GM18520 (cell line): Measurements from ENCODE around the gene OR2AP1.
"Not testable (repeated sequence)": the region's sequence is repeated elsewhere in the genome, so short reads cannot be mapped to it uniquely, and the experiment has no call there.

Experiments
- ATAC-seq: cut with Tn5 transposase; IDR thresholded peaks from one replicate; pipeline ENCODE4 v1.9.1; 2021; ENCODE audit not compliant: unreplicated experiment

OR2AP1 gene

GRCh38 chr12:55572168-55572567 is at the start of gene OR2AP1:
Gene OR2AP1 (plus strand): TSS chr12:55572468. CDS start chr12:55574415, 1,947 bp downstream.
- ATAC-seq, result no peak

- ATAC-seq, result not testable (repeated sequence)
Measured at GRCh38 chr12:55548235-55548634, 24.0 kb upstream of the OR2AP1 start.

- no peak for ATAC-seq
Measured at GRCh38 chr12:55548756-55549155, 23.5 kb upstream of the OR2AP1 start.

- ATAC-seq, result no peak
Measured at GRCh38 chr12:55549302-55549701, 23.0 kb upstream of the OR2AP1 start, which contains the start of gene OR6C4. Gene OR6C4 (plus strand): TSS chr12:55549602. CDS start chr12:55551227, 1,625 bp downstream.

- ATAC-seq, result no peak
Measured at GRCh38 chr12:55554296-55554695, 18.0 kb upstream of the OR2AP1 start.

GRCh38 chr12:55570060-55570459 is 2.2 kb upstream of the OR2AP1 start:
- not testable (repeated sequence) for ATAC-seq

- ATAC-seq, result not testable (repeated sequence)
Measured at GRCh38 chr12:55570689-55571088, 1.6 kb upstream of the OR2AP1 start.

- no peak for ATAC-seq
Measured at GRCh38 chr12:55582066-55582465, 9.8 kb downstream of the OR2AP1 start.

GRCh38 chr12:55585817-55586216 is 13.5 kb downstream of the OR2AP1 start:
- ATAC-seq, result no peak

- not testable (repeated sequence) for ATAC-seq
Measured at GRCh38 chr12:55590152-55590551, 17.9 kb downstream of the OR2AP1 start.

GRCh38 chr12:55607821-55608594 is 35.7 kb downstream of the OR2AP1 start:
- no peak for ATAC-seq

- ATAC-seq, result no peak
Measured at GRCh38 chr12:55610598-55610997, 38.3 kb downstream of the OR2AP1 start.

GRCh38 chr12:55612646-55613045 is 40.4 kb downstream of the OR2AP1 start:
- ATAC-seq, result no peak

GRCh38 chr12:55614764-55615163 is 42.5 kb downstream of the OR2AP1 start:
- ATAC-seq, result no peak

GRCh38 chr12:55619354-55620138 is 47.3 kb downstream of the OR2AP1 start:
- ATAC-seq, result peak; percentile 73

GRCh38 chr12:55624056-55624455 is 51.8 kb downstream of the OR2AP1 start:
- ATAC-seq, result peak; percentile 75
